Measurements from ENCODE around the gene CD80.
"Not testable (repeated sequence)": the region's sequence is repeated elsewhere in the genome, so short reads cannot be mapped to it uniquely, and the experiment has no call there.

CD80 gene
- long read RNA-seq, donor 1 = 0 reads
- long read RNA-seq, donor 2 = 0 reads
- long read RNA-seq, donor 3 = 0 reads
- long read RNA-seq, donor 4 = 0 reads
- long read RNA-seq, donor 5 = 0 reads
- long read RNA-seq, donor 6 = 0 reads
- long read RNA-seq, donor 7 = 0 reads
- long read RNA-seq, donor 8 = 0 reads

DNA sequence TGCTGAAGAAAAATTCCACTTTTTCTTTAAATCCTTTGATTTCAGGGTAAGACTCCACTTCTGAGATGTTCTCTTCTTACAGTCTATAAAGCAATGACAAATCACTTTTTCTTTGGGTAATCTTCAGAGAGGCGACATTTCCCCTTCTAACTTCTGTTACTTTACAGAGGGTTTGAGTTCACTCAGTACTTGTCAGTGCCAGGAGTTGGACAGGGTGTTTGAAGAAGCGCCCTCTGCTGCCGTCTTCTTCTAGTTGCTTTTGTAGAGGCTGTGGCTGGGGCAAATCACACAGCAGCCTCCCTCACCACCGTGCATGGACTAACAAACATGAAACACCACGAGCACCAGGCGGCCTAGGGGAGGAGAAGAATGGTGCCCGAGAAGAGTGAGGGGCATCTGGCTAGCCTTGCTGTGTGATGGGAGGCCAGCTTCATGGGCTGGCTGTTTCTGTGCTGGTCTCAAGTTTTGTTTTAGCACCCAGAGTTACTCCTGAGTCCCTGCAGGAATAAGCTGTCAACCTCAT lies at the start of gene CD80:
Gene CD80 (minus strand): TSS at position 174 of the 523 bp plus-strand sequence. CDS start 1,886 bp downstream, outside the sequence.
- DNase-seq = no peak

GRCh38 chr3:119608405-119609000 lies 49.1 kb upstream of the CD80 start:
- DNase-seq = no peak

- DNase-seq = no peak
Observed at GRCh38 chr3:119604878-119605277, 45.5 kb upstream of the CD80 start.

GRCh38 chr3:119602676-119603075 lies 43.3 kb upstream of the CD80 start:
- no peak for DNase-seq

GRCh38 chr3:119601154-119601553 lies 41.7 kb upstream of the CD80 start:
- no peak for DNase-seq

GRCh38 chr3:119600732-119601131 lies 41.3 kb upstream of the CD80 start:
- DNase-seq = no peak

GRCh38 chr3:119599558-119600174 lies 40.3 kb upstream of the CD80 start:
- DNase-seq = no peak

- DNase-seq = no peak
Observed at GRCh38 chr3:119598410-119599098, 39.1 kb upstream of the CD80 start.

- no peak for DNase-seq
Observed at GRCh38 chr3:119597548-119598288, 38.3 kb upstream of the CD80 start, which contains the start of gene PLA1A. TSS of gene PLA1A (plus strand) at chr3:119597885. CDS start at chr3:119597914, 29 bp downstream.

GRCh38 chr3:119596398-119596797 lies 37.0 kb upstream of the CD80 start:
- no peak for DNase-seq

DNA sequence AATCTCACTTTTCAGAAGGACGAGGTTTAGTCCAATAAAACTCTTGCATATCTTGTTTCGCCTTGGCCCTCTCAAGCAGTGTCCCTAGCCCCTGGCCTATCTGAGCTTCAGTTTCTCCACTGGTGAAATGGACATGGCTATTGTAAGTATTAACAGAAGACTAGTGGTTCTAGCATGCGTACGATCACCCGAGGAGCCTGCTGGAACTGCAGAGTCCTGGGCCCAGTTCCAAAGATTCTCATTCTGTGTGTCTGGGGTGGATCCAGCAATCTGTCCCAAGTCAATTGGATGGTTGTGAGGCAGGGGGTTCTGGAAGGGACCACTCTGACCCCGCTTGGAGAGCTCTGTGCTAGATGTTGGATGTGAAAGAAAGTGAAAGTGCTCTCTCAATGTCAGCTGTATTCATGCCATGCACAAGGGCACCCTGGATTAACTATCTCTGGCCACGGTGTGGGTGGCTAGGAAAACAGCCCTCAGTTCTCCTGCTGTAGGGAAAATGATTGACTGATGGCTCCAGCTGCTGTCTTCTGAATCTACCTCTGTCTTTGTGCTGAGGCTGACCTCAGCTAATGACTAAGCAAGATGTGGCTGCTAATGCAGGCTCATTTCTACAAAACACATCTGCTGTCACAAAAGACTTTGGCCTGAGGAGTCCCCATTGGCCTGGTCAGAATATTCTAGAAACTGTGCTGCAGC lies 36.4 kb upstream of the CD80 start:
- DNase-seq = no peak

DNA sequence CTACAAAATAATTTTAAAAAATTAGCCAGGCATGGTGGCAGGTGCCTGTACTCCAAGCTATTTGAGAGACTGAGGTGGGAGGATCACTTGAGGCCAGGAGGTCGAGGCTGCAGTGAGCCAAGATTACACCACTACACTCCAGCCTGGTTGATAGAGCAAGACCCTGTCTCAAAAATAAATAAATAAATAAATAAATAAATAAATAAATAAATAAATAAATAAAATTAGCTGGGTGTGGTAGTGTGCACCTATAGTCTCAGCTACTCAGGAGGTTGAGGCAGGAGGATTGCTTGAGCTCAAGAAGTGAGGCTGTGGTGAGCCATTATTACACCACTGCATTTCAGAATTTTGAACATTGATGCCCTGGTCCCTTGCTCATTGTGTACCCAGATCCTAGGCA lies 35.5 kb upstream of the CD80 start:
- DNase-seq = not testable (repeated sequence)

DNA sequence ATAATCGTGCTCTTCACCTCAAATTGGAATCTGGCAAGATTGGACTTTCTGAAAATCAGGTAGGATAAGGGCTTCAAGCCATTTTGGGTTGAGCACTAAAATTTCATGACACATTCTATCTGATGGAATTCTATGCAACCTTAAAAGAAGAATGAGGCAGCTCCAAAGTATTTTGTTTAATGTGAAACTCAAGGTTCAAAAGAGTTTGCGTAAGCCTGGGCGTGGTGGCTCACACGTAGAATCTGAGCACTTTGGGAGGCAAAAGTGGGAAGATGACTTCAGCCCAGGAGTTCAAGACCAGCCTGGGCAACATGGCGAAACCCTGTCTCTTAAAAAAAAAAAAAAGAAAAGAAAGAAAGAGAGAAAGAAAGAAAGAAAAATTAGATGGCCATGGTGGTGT lies 34.7 kb upstream of the CD80 start:
- no peak for DNase-seq

DNA sequence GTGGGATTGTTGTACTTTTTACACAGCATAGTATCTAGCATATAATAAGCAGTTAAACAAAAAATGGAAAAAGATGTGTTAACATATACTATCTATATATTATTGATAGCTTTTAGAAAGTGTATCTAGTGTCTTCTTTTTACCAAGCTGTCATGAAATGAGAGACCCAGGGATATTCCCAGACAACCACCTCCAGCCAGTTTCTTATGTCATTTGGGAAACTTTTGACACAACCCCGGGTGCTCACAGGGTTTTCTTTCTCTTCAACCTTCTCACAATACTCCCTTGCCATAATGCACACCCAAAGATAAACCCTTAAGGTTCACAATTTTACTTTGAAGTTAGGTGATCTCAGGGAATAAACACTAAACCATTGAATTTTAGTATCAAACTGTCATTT lies 33.4 kb upstream of the CD80 start:
- DNase-seq = no peak

GRCh38 chr3:119590706-119591105 lies 31.3 kb upstream of the CD80 start:
- no peak for DNase-seq

DNA sequence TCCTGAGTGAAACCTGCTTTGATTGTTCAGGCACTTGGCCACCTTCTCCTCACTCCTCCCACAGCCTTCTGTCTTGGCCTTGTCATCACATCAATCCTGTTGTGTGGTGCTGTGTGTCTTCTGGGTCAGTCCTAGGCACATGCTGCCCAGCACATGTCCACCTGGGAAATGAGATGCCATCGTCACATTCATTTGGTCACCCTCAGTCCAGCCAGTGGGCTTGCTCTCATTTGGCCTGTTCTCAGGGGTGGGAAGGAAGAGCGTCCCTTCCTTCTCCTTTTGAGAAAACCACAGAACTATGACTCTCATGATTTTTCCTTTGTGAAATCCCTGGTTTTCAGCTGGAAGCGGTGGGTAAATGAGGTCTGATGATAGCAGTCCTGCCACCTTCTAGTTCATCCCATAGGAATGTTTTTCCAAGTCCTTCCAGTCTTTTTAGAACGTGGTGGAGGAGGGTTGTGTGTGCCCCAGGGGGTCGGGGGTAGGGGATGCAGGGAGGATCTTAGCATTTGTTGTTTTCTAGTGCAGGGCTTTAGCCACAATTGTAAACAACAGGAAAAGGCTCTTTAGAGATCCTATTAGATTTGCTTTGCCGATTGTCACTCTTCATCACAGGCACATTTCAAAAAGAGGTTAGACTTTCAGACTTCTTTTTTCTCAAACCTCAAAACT lies 29.8 kb upstream of the CD80 start:
- no peak for DNase-seq

- DNase-seq = no peak
Observed at GRCh38 chr3:119588112-119588511, 28.7 kb upstream of the CD80 start.

- no peak for DNase-seq
Observed at GRCh38 chr3:119586733-119587172, 27.3 kb upstream of the CD80 start.

DNA sequence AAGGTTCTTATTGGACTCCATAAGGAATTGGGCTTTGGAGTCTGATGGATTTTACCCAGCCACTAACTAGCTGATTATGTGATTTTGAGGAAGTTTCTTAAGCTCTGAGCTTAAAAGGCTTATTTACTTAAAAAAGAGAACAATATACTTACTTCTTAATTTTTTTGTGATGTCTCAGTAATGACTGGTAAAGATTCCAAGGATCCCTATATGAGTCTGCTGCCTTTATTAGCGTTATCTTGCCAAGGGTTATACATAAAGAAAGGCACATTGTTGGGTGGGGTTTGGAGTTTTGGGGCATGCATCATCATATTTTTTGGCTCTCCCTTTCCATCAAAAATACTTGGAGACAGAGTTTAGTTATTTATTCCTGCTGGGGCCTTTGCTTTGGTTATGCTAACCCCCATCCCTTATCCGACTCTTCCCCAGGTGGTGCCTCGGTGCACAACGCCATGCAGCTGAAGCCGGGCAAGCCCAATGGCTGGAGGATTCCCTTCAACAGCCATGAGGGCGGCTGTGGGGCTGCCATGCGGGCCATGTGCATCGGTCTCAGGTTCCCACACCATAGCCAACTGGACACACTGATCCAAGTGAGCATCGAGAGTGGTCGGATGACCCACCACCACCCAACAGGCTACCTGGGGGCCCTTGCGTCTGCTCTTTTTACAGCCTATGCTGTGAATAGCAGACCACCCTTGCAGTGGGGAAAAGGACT lies 26.6 kb upstream of the CD80 start:
- no peak for DNase-seq

DNA sequence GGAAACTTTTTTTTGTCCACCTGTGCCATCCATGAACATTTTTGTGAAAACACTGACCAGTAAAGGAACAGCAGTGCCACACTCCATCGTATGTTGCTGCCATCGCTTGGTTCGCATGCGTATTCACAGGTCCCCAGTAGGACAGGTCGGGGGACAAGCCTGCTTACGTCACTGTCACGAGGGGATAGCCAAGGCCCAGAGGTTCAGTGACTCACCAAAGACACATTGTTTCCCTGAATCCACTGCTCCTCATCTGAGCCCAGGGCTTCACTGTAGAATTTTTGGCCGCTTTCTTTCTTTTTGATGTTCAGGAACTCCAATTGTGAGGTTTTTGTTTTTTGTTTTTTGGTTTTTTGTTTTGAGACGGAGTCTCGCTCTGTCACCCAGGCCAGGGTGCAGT lies 25.8 kb upstream of the CD80 start:
- no peak for DNase-seq

Measured in right kidney (tissue), 9 donors.